ENCODE results near the gene EBF3. TPM values are rescaled to one million over a fixed set of nuclear protein-coding genes. Genes with fewer than 3 reads are reported as not detected.

The EBF3 gene
- total RNA-seq, 1 donor from 2014 or later: not detected

DNA sequence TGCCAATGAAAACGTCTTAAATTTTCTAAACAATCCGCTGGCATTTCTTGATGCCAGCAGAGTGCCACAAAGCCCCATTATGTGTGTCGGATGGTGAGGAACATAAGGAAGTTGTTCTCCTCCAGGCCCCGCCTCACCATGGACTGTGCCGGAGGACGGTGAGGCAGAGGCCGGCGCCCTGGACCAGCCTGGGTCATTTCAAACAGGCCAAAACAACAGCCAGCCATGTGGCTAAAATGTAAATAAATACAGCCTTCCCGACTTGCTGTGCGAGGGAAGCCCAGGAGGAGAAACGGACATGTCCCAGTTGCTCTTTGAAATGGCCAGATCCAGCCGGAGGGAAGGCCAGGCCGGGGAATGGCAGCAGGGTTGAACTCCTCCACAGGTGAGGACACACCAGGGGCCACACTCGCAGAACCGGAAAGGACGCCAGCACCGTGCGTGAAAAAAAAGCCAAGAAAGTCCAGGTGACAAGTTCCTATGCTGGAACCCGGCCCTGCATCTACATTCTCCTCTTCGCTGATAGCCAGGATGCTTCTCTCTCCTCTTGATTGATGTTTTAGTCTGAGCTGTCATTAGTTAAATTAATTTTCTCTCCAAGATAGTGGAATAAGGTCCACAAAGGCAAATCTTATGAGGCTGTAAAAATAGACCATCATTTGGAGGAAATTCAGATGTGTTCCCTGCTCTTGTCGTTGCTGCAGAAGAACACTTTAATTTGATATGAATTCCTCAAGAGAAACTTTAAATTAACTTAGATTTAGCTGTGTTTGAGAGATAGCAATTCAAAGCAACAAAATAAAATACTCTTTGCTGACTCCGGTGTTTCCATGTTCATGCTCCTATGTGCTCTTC is 64.6 kb downstream of the EBF3 start:
- H3K4me3 ChIP-seq (ENCODE audit: low read depth, low read length): no peak overlapping the region
- DNase-seq (ENCODE audit: low read depth): no peak

DNA sequence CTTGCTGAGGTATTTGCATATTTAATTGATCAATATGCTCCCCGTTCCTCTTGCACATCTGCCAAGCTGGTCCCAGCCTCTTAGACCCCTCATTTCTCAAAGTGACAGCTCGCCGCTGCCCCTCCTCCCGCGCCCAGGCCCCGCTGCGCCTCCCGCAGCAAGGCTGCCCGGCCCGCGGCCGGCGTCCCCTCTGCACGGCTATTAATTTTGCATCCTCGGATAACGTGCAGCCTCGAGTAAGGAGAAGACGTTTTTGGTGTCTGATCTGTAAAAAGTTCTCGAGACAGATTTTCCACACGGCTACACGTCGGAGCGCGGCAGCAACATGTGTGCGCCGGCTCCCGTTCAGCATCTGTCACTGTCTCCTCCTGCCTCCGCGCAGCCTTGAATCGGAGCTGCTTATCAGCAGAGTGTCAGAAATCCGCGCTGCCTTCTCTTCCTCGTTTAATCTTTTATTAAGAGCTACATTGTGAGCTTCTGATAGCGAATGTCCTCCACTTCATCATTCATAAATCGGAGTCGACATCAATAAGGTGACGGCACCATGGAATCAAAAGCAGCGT is 65.3 kb downstream of the EBF3 start:
- no peak for DNase-seq (ENCODE audit: low read depth)

More for the DNA sequence above, 64.6 kb downstream of the EBF3 start:
- TF ChIP-seq CTCF (conservative IDR thresholded peaks at IDR 0.05; ENCODE audit: low read depth, low read length): no peak

DNA sequence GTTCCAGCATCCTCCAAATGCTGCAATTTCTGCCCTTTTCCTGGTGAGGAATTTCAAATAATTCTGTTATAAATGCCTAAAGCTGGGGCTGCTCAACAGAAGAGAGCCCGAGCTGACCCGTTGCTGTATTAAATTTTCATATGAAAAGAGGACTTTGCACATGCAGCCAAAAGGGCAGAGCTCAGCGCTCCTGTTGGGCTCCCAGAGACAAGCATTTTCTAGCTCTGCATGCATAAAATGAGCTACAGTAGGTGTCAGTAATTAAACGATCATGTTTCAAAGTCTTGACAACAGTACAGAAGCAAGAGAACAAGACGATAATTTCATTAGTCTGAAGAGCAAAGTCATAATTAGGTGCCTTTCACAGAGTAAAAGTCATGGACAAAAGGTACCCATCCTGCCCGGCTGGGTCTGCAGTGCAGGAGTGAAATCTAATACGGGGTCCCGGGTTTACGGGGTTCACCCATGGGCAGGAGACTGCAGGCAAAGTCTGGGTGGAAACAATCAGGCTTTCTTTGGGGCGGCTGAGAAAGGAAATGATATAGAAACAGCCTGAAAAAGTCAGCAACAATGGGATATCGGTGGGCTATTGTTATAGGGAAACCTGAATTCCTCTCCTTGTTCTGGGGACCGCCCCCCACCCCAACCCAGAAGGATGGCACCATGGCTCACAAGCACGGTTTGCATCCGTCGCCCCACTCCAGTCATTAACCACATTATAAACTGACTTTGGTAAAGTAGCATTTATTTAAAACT is 66.0 kb downstream of the EBF3 start:
- DNase-seq (ENCODE audit: low read depth): no peak
- no peak overlapping the region for H3K4me3 ChIP-seq (ENCODE audit: low read depth, low read length)
- no peak for TF ChIP-seq CTCF (conservative IDR thresholded peaks at IDR 0.05; ENCODE audit: low read depth, low read length)

More for the DNA sequence above, 65.3 kb downstream of the EBF3 start:
- no peak overlapping the region for H3K4me3 ChIP-seq (ENCODE audit: low read depth, low read length)
- no peak for TF ChIP-seq CTCF (conservative IDR thresholded peaks at IDR 0.05; ENCODE audit: low read depth, low read length)

DNA sequence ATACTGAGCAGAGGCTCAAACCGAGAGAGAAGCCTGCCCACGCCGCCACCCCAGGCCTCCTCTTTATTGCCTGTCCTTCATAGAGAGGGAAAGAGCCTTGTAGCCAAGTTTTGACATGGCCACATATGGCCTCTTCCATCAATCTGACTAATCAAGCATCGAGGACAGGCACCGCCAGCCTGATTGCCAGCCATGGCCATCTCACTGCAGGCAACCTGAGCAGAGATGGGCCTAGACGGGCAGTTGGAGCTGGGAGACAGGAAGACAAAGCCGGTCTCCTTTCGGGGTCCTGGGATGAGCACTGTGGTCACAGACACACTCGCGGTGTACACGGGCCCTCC is 67.2 kb downstream of the EBF3 start:
- DNase-seq (ENCODE audit: low read depth): no peak
- TF ChIP-seq CTCF (conservative IDR thresholded peaks at IDR 0.05; ENCODE audit: low read depth, low read length): no peak
- H3K4me3 ChIP-seq (ENCODE audit: low read depth, low read length): no peak overlapping the region

- H3K4me3 ChIP-seq (ENCODE audit: low read depth, low read length): no peak overlapping the region
- TF ChIP-seq CTCF (conservative IDR thresholded peaks at IDR 0.05; ENCODE audit: low read depth, low read length): no peak
- DNase-seq (ENCODE audit: low read depth): no peak
Observed at GRCh38 chr10:129896136-129896859, 67.8 kb downstream of the EBF3 start.

DNA sequence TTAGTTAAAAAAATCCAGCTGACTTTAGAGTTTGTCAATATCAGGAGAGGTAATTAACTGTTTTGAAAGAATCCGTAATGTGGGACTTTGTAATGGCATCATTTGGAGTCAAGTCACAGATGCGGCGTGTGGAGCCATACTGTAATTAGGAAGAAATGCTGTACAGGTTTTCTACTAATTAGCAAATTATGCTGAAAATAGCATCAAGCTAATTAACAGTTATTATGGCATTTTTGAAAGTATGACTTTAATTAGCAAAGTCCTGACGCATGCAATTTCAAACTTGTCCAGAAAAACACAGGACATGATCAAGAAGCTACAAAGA is 68.3 kb downstream of the EBF3 start:
- DNase-seq (ENCODE audit: low read depth): no peak
- H3K4me3 ChIP-seq (ENCODE audit: low read depth, low read length): no peak overlapping the region
- no peak for TF ChIP-seq CTCF (conservative IDR thresholded peaks at IDR 0.05; ENCODE audit: low read depth, low read length)

Measured in epithelial cell of proximal tubule (primary cell).